Neural progenitor cell (in vitro differentiated cells): Measurements from ENCODE around the gene MYBPH. TPM values are rescaled to one million over a fixed set of nuclear protein-coding genes. Genes with fewer than 3 reads are reported as not detected.

Experiments
- DNase-seq: peaks from one replicate; pipeline ENCODE4 v3.0.0-alpha.2; 2016; ENCODE audit warnings: low spot score
- H2AFZ ChIP-seq: fragments of 200-600 bp; sonication (generic); replicated peaks from 2 replicates; pipeline ENCODE4 v1.6.1; 2016; ENCODE audit warnings: antibody characterized with exemption
- H3F3A ChIP-seq: fragments of 200-600 bp; sonication (generic); 2 replicates; pipeline ENCODE4 v1.6.1; 2016; ENCODE audit warnings: antibody characterized with exemption, low read depth
- H3K27ac ChIP-seq: fragments of 200-600 bp; sonication (generic); 2 replicates; pipeline ENCODE4 v1.5.1; 2016; ENCODE audit warnings: mild to moderate bottlenecking
- H3K27me3 ChIP-seq: fragments of 200-600 bp; sonication (generic); 2 replicates; pipeline ENCODE4 v1.6.1; 2016; ENCODE audit warnings: mild to moderate bottlenecking, moderate library complexity
- H3K36me3 ChIP-seq: fragments of 200-600 bp; sonication (generic); 2 replicates; pipeline ENCODE4 v1.5.1; 2016
- H3K4me1 ChIP-seq: fragments of 200-600 bp; sonication (generic); 2 replicates; pipeline ENCODE4 v1.6.1; 2016; ENCODE audit warnings: mixed run types
- H3K4me2 ChIP-seq: fragments of 200-600 bp; sonication (generic); 2 replicates; pipeline ENCODE4 v1.6.1; 2016
- H3K4me3 ChIP-seq: fragments of 200-600 bp; sonication (generic); 2 replicates; pipeline ENCODE4 v1.5.1; 2016
- H3K79me2 ChIP-seq: fragments of 200-600 bp; sonication (generic); 2 replicates; pipeline ENCODE4 v1.6.1; 2016; ENCODE audit warnings: low read depth
- H3K9ac ChIP-seq: fragments of 200-600 bp; sonication (generic); 2 replicates; pipeline ENCODE4 v1.6.1; 2016
- H3K9me3 ChIP-seq: fragments of 200-600 bp; sonication (generic); 2 replicates; pipeline ENCODE4 v1.5.1; 2016; ENCODE audit warnings: low read depth
- H4K20me1 ChIP-seq: fragments of 200-600 bp; sonication (generic); 2 replicates; pipeline ENCODE4 v1.6.1; 2016; ENCODE audit warnings: low read depth
- H3K27ac Mint-ChIP-seq: 3 replicates; pipeline ENCODE4 v1.8.0; 2021; ENCODE audit warnings: mixed read lengths
- H3K27me3 Mint-ChIP-seq: 2 replicates; pipeline ENCODE4 v1.8.0; 2022; ENCODE audit warnings: low read depth, mild to moderate bottlenecking, inconsistent platforms, moderate library complexity, mixed read lengths; ENCODE audit not compliant: insufficient read depth
- H3K36me3 Mint-ChIP-seq: 3 replicates; pipeline ENCODE4 v1.8.0; 2021; ENCODE audit warnings: mixed read lengths
- H3K4me1 Mint-ChIP-seq: 3 replicates; pipeline ENCODE4 v1.8.0; 2021; ENCODE audit warnings: mixed read lengths
- H3K4me3 Mint-ChIP-seq: 3 replicates; pipeline ENCODE4 v1.8.0; 2021; ENCODE audit warnings: mild to moderate bottlenecking, moderate library complexity, mixed read lengths
- H3K9me3 Mint-ChIP-seq: 3 replicates; pipeline ENCODE4 v1.8.0; 2020; ENCODE audit warnings: mixed read lengths
- EZH2 ChIP-seq: fragments of 200-600 bp; sonication (generic); IDR thresholded peaks from 2 replicates; pipeline ENCODE4 v1.6.1; 2017; ENCODE audit warnings: antibody characterized with exemption, mild to moderate bottlenecking, moderate library complexity
- EZH2phosphoT487 ChIP-seq: fragments of 200-600 bp; sonication (generic); IDR thresholded peaks from 2 replicates; pipeline ENCODE4 v1.6.1; 2017; ENCODE audit warnings: antibody characterized with exemption
- total RNA-seq: library from RNA; depleted of rRNA; stranded (reverse); fragments of >200 nt; gene quantifications from 2 replicates; pipeline ENCODE4 v1.2.3, GENCODE V29; 2015; ENCODE audit warnings: low replicate concordance
- TF ChIP-seq, protein P1 (sequence below): fragments of 200-600 bp; sonication (generic); IDR thresholded peaks from 2 replicates; pipeline ENCODE4 v1.5.1; 2017; ENCODE audit warnings: antibody characterized with exemption, mild to moderate bottlenecking

Gene MYBPH
- total RNA-seq, 1 donor from 2014 or later = not detected

- no peaks in the 10 kb centered on the region for H3K36me3 ChIP-seq
- no peak overlapping the region for H3K27ac ChIP-seq
- Mint-ChIP-seq H3K4me3 (no peak overlapping the region), H3K27me3 (peaks cover 12% of the 10 kb centered on the region), H3K9me3 (no peaks in the 10 kb centered on the region), H3K36me3 (no peaks in the 10 kb centered on the region), H3K4me1 (peaks cover 55% of the 10 kb centered on the region), H3K27ac (peak overlapping the region; percentile 70)
- H3K9me3 ChIP-seq = no peaks in the 10 kb centered on the region
- H3K27me3 ChIP-seq = no peaks in the 10 kb centered on the region
- no peak overlapping the region for H3K9ac ChIP-seq
- no peak overlapping the region for H3K4me2 ChIP-seq
- peaks cover 34% of the 10 kb centered on the region for H3F3A ChIP-seq
- no peaks in the 10 kb centered on the region for H3K79me2 ChIP-seq
- TF ChIP-seq EZH2 (no peak), EZH2phosphoT487 (no peak)
- TF ChIP-seq, protein P1, sequence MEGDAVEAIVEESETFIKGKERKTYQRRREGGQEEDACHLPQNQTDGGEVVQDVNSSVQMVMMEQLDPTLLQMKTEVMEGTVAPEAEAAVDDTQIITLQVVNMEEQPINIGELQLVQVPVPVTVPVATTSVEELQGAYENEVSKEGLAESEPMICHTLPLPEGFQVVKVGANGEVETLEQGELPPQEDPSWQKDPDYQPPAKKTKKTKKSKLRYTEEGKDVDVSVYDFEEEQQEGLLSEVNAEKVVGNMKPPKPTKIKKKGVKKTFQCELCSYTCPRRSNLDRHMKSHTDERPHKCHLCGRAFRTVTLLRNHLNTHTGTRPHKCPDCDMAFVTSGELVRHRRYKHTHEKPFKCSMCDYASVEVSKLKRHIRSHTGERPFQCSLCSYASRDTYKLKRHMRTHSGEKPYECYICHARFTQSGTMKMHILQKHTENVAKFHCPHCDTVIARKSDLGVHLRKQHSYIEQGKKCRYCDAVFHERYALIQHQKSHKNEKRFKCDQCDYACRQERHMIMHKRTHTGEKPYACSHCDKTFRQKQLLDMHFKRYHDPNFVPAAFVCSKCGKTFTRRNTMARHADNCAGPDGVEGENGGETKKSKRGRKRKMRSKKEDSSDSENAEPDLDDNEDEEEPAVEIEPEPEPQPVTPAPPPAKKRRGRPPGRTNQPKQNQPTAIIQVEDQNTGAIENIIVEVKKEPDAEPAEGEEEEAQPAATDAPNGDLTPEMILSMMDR = no peak
- no peak overlapping the region for H2AFZ ChIP-seq
- peaks cover 47% of the 10 kb centered on the region for H3K4me1 ChIP-seq
- H4K20me1 ChIP-seq = no peaks in the 10 kb centered on the region
- peak; percentile 18 for DNase-seq
- no peak overlapping the region for H3K4me3 ChIP-seq
Measured at GRCh38 chr1:203179667-203180005, 4.0 kb upstream of the MYBPH start.

DNA sequence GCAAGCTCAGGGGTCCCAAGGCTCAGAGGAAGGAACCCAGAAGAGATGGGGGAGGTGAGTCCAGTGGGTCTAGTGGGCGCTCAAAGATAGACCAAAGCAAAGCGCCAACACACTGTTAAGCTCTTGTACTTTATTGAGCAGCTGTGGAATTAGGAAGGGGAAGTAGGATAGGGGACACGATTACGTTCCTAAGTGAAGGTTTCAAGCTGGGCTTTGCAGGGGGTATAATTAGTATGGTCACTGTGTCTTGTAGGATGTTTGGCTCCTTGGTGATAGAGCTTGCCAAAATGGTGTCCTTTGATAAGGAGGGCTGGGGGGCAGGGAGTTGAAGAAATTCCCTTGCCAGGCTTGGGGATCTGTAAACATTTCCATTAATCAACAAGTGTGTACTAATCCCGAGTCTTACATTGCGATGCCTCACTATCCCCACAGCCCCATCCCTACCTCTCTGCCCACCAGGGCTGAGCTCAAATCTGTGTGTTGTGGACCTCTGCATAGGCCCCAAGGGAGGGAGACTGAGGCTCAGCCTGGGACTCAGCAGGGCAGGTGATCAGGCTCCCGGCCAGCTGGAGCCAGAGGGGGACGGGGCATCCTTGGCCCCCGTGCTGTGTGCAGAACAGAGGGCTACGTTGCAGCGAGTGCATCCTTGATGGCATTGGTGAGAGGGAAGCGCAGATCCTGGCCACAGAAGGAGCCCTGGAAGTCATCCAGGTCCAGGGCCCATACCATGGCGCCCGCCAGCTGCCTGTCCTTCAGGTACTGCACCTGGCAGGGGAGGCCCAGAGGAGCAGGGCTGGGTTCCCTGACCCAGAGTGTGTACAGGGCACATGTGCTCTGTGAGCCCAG, 3.4 kb upstream of the MYBPH start:
- peaks cover 58% of the 10 kb centered on the region for H3K4me1 Mint-ChIP-seq
- Histone ChIP-seq H3K9ac (no peak overlapping the region), H2AFZ (no peak overlapping the region), H3K27ac (peak overlapping the region; percentile 39), H3K4me2 (peak overlapping the region; percentile 46), H3K79me2 (no peaks in the 10 kb centered on the region), H3F3A (peaks cover 34% of the 10 kb centered on the region), H3K4me1 (peaks cover 47% of the 10 kb centered on the region), H3K9me3 (no peaks in the 10 kb centered on the region), H3K36me3 (no peaks in the 10 kb centered on the region), H4K20me1 (no peaks in the 10 kb centered on the region), H3K4me3 (no peak overlapping the region), H3K27me3 (no peaks in the 10 kb centered on the region)
- no peaks in the 10 kb centered on the region for H3K36me3 Mint-ChIP-seq
- H3K4me3 Mint-ChIP-seq = no peak overlapping the region
- H3K9me3 Mint-ChIP-seq = no peaks in the 10 kb centered on the region
- H3K27ac Mint-ChIP-seq = peak overlapping the region; percentile 95
- peaks cover 12% of the 10 kb centered on the region for H3K27me3 Mint-ChIP-seq
- DNase-seq = peak; percentile 48
- TF ChIP-seq, protein P1 = no peak
- no peak for TF ChIP-seq EZH2
- no peak for TF ChIP-seq EZH2phosphoT487

DNA sequence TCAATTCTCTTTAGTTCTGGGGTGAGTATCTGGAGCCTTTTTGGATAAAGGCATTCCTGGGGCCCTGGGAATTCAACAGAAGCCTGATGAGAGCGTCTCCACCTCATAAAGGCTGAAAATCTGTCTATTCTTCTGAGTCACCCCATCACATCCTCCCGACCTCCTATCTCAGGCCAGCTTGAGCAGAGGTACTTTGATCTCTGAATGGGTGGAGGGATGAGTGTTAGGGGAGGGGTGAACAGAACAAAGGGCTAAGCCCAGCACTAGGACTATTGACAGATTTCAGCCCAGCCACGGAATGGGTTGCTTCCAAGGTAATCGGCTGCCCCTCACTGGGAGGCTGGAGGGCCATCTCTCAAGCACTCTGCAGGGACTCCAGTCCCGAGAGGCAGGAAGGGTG, 2.5 kb upstream of the MYBPH start:
- Mint-ChIP-seq H3K4me3 (peak overlapping the region; percentile 42), H3K36me3 (no peaks in the 10 kb centered on the region), H3K4me1 (peaks cover 64% of the 10 kb centered on the region), H3K9me3 (no peaks in the 10 kb centered on the region), H3K27ac (peak overlapping the region; percentile 95), H3K27me3 (peaks cover 12% of the 10 kb centered on the region)
- peak; percentile 89 for DNase-seq
- Histone ChIP-seq H3K9me3 (no peaks in the 10 kb centered on the region), H3K4me3 (no peak overlapping the region), H3F3A (peaks cover 34% of the 10 kb centered on the region), H3K27ac (peak overlapping the region; percentile 71), H3K9ac (no peak overlapping the region), H3K79me2 (no peaks in the 10 kb centered on the region), H3K4me1 (peaks cover 47% of the 10 kb centered on the region), H4K20me1 (no peaks in the 10 kb centered on the region), H3K27me3 (no peaks in the 10 kb centered on the region), H3K4me2 (peak overlapping the region; percentile 46), H2AFZ (no peak overlapping the region), H3K36me3 (no peaks in the 10 kb centered on the region)
- TF ChIP-seq EZH2phosphoT487 = no peak
- TF ChIP-seq, protein P1 = no peak
- no peak for TF ChIP-seq EZH2
